ENCODE data around the gene CRISP2.

GRCh38 chr6:49651239-49651638 lies 62.1 kb downstream of the CRISP2 start:
- TF ChIP-seq, protein P1, sequence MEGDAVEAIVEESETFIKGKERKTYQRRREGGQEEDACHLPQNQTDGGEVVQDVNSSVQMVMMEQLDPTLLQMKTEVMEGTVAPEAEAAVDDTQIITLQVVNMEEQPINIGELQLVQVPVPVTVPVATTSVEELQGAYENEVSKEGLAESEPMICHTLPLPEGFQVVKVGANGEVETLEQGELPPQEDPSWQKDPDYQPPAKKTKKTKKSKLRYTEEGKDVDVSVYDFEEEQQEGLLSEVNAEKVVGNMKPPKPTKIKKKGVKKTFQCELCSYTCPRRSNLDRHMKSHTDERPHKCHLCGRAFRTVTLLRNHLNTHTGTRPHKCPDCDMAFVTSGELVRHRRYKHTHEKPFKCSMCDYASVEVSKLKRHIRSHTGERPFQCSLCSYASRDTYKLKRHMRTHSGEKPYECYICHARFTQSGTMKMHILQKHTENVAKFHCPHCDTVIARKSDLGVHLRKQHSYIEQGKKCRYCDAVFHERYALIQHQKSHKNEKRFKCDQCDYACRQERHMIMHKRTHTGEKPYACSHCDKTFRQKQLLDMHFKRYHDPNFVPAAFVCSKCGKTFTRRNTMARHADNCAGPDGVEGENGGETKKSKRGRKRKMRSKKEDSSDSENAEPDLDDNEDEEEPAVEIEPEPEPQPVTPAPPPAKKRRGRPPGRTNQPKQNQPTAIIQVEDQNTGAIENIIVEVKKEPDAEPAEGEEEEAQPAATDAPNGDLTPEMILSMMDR (IDR thresholded peaks at IDR 0.05): no peak
- TF ChIP-seq EP300 (IDR thresholded peaks at IDR 0.05) (no peak), POLR2AphosphoS5 (IDR thresholded peaks at IDR 0.05) (no peak), POLR2A (IDR thresholded peaks at IDR 0.05; ENCODE audit: low read depth) (no peak)
